ENCODE results near the gene FHIT.

The FHIT gene

DNA sequence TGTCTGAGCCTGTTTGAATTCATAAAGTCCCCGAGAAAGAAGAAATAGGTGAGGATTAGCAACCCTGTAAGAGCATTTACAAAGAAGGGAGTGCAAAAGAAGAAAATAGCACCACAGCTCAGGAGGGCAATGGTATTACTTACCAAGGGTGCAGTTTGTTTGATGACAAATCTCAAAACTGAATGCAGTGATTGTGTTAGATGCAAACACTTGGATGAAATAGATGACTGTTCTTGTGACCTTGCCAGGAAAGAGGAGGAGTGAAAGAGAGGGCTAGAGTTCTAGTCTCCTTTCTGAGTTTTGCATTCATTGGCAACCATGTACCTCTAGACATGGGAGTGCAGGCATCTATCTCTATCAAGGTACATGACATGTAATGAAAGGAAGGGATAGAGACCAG, 1170.6 kb downstream of the FHIT start:
- H3K9me3 ChIP-seq, result no peaks in the 10 kb centered on the region
- H3K27me3 ChIP-seq, result no peaks in the 10 kb centered on the region
- H3K4me3 ChIP-seq (ENCODE audit: low read depth in 1 of 2, low read length in 1 of 2), result no peak overlapping the region
- TF ChIP-seq, protein P1, sequence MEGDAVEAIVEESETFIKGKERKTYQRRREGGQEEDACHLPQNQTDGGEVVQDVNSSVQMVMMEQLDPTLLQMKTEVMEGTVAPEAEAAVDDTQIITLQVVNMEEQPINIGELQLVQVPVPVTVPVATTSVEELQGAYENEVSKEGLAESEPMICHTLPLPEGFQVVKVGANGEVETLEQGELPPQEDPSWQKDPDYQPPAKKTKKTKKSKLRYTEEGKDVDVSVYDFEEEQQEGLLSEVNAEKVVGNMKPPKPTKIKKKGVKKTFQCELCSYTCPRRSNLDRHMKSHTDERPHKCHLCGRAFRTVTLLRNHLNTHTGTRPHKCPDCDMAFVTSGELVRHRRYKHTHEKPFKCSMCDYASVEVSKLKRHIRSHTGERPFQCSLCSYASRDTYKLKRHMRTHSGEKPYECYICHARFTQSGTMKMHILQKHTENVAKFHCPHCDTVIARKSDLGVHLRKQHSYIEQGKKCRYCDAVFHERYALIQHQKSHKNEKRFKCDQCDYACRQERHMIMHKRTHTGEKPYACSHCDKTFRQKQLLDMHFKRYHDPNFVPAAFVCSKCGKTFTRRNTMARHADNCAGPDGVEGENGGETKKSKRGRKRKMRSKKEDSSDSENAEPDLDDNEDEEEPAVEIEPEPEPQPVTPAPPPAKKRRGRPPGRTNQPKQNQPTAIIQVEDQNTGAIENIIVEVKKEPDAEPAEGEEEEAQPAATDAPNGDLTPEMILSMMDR (IDR thresholded peaks at IDR 0.05), result no peak
- no peak overlapping the region for H3K27ac ChIP-seq
- no peaks in the 10 kb centered on the region for H3K4me1 ChIP-seq (ENCODE audit: control insufficient read depth in 1 of 2, insufficient read depth in 1 of 2, low read depth in 1 of 2, low read length in 1 of 2)
- H3K36me3 ChIP-seq, result no peaks in the 10 kb centered on the region

DNA sequence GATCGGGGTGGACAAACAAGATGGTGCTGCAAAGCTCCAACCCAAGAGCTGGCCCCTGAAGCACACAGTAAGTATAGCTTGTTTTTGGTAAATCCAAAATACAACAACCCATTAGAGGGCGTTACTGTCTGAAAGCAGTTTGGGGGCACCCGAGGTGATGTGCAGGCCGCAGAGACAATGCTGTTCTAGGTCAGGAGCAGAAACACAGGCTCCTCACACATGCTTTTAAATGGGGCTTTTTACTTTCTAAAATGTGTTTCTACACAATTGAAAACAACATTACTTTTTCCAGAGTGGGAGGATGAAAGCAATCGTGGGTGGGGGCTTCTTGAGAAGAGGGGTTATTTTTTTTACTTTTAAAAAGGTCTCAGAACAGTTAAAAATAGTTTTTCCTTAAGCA, 1172.2 kb downstream of the FHIT start:
- TF ChIP-seq, protein P1 (IDR thresholded peaks at IDR 0.05), result no peak
- H3K4me1 ChIP-seq (ENCODE audit: control insufficient read depth in 1 of 2, insufficient read depth in 1 of 2, low read depth in 1 of 2, low read length in 1 of 2), result no peaks in the 10 kb centered on the region
- no peaks in the 10 kb centered on the region for H3K9me3 ChIP-seq
- H3K27ac ChIP-seq, result no peak overlapping the region
- H3K36me3 ChIP-seq, result no peaks in the 10 kb centered on the region
- no peaks in the 10 kb centered on the region for H3K27me3 ChIP-seq
- no peak overlapping the region for H3K4me3 ChIP-seq (ENCODE audit: low read depth in 1 of 2, low read length in 1 of 2)

- H3K4me3 ChIP-seq (ENCODE audit: low read depth in 1 of 2, low read length in 1 of 2), result no peak overlapping the region
These were observed 1174.9 kb downstream of the FHIT start for GRCh38 chr3:60076331-60076730.

DNA sequence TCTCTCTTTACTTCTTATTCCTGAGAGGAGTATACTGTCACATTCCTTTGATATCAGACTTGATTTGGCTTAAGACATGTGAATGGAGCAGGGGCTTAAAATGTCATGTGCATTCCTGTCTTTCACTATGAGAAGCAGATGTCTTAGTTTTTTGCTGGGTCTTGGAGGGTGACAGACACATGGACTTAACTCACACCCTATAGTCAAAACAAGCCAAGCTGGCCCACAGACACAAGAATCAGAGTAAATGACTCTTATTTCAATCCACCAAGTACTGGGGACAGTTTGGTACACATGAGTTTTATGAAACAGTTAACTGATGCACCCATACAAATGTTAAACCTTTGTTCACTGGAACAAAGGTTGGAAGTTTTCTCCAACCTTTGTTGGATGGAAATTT, 1177.3 kb downstream of the FHIT start:
- Histone ChIP-seq H3K27me3 (no peaks in the 10 kb centered on the region), H3K4me1 (ENCODE audit: control insufficient read depth in 1 of 2, insufficient read depth in 1 of 2, low read depth in 1 of 2, low read length in 1 of 2) (no peaks in the 10 kb centered on the region), H3K4me3 (ENCODE audit: low read depth in 1 of 2, low read length in 1 of 2) (no peak overlapping the region), H3K9me3 (no peaks in the 10 kb centered on the region), H3K36me3 (no peaks in the 10 kb centered on the region), H3K27ac (no peak overlapping the region)
- TF ChIP-seq, protein P1 (IDR thresholded peaks at IDR 0.05), result no peak

More at GRCh38 chr3:60076331-60076730, 1174.9 kb downstream of the FHIT start:
- Histone ChIP-seq H3K36me3 (no peaks in the 10 kb centered on the region), H3K4me1 (ENCODE audit: control insufficient read depth in 1 of 2, insufficient read depth in 1 of 2, low read depth in 1 of 2, low read length in 1 of 2) (no peaks in the 10 kb centered on the region), H3K9me3 (no peaks in the 10 kb centered on the region), H3K27ac (no peak overlapping the region), H3K27me3 (no peaks in the 10 kb centered on the region)
- TF ChIP-seq, protein P1 (IDR thresholded peaks at IDR 0.05), result no peak

DNA sequence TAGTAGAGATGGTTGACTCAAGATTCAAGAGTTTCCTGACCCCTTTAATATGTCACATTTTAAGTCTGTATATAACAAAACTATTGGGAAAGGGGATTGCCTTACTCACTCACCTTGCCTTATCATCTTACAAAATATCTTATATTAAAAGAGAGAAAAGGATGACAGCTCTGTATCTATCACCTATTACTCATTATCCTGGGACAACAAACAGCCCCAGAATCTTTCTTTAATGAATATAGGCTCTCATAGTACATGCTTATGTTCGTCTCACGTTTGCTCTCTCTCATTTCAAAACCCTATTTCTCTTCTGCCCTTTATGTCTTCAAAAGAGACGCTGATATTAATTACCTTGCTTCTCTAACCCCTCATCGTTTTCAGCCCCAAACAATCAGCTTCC, 1178.0 kb downstream of the FHIT start:
- H3K27me3 ChIP-seq, result no peaks in the 10 kb centered on the region
- no peaks in the 10 kb centered on the region for H3K9me3 ChIP-seq
- TF ChIP-seq, protein P1 (IDR thresholded peaks at IDR 0.05), result no peak
- H3K27ac ChIP-seq, result no peak overlapping the region
- no peaks in the 10 kb centered on the region for H3K36me3 ChIP-seq
- no peak overlapping the region for H3K4me3 ChIP-seq (ENCODE audit: low read depth in 1 of 2, low read length in 1 of 2)
- H3K4me1 ChIP-seq (ENCODE audit: control insufficient read depth in 1 of 2, insufficient read depth in 1 of 2, low read depth in 1 of 2, low read length in 1 of 2), result no peaks in the 10 kb centered on the region

GRCh38 chr3:60070366-60070765, 1180.9 kb downstream of the FHIT start:
- Histone ChIP-seq H3K27me3 (no peaks in the 10 kb centered on the region), H3K27ac (no peak overlapping the region), H3K9me3 (no peaks in the 10 kb centered on the region), H3K36me3 (no peaks in the 10 kb centered on the region), H3K4me1 (ENCODE audit: control insufficient read depth in 1 of 2, insufficient read depth in 1 of 2, low read depth in 1 of 2, low read length in 1 of 2) (no peaks in the 10 kb centered on the region), H3K4me3 (ENCODE audit: low read depth in 1 of 2, low read length in 1 of 2) (no peak overlapping the region)
- TF ChIP-seq, protein P1 (IDR thresholded peaks at IDR 0.05), result no peak

Data from neutrophil (primary cell).